GM19239 (cell line): ENCODE results near the gene CREB5.

Experiments used
- DNase-seq: peaks from one replicate; pipeline ENCODE4 v3.0.0; 2011; ENCODE audit warnings: low spot score; ENCODE audit not compliant: insufficient read length
- FAIRE-seq: peaks from 2 replicates; lab custom pipeline; 2011; peaks lifted over from hg19 to GRCh38; lab: Jason Lieb, UNC

CREB5 gene

DNA sequence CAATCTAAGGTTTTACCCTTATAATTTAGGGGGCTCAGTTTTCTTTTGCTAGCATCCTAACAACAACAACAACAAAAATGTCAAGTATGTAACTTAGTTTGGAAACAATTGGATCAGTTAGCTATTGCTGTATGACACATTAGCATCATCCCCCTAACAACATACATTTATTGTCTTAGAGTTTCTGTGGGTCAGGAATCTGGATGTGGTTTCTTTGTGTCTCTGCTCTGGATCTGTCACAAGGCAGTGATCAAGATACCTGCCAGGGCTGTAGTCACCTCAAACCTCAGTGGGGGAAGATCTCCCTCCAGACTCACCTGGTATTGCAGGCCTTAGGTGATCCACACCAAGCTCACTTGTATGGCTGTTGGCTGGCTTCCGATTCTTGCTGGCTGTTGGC lies 18.3 kb downstream of the CREB5 start:
- FAIRE-seq, result no peak

DNA sequence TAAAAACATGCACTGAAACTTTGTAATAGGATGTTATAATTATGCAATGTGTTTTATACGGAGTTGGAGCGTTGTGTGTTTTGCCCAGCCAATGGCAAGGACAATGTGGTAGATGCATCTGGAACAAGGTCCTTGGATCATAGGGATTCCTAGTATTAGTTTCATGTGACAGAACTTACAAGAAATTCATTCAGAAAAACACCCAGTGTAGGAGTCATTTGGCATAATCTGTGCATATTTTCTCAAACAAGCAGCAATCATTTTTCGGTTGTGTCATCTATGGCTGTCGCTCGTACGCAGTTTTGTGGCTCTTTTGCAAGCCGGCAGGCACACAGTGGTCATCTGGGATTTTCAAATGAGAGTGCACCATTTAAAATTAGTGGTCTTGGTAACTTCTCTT lies 19.8 kb downstream of the CREB5 start:
- DNase-seq (no peak), FAIRE-seq (no peak)

More for the DNA sequence above, 18.3 kb downstream of the CREB5 start:
- DNase-seq, result no peak

DNA sequence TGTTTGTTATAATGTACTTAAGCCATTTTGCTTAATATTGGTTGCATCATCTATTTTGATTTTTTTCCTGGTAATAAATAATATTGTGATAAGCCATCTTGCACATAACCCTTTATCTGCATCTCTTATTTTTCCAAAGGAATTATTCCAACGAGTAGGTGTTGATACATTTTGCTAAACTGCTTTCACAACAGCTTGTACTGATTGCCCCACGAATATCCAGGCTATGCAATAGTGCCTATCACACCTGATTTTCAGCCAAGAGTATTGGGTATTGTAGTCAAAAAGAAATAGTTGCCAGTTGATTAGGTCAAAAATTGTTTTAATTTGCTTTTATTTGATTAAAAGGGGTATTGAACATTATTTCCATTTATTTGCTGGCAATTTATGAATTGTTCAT lies 20.7 kb downstream of the CREB5 start:
- no peak for DNase-seq
- no peak for FAIRE-seq

GRCh38 chr7:28433699-28434219 lies 21.4 kb downstream of the CREB5 start:
- no peak for DNase-seq
- FAIRE-seq, result no peak

- DNase-seq (no peak), FAIRE-seq (no peak)
Observed at GRCh38 chr7:28434510-28434909, 22.2 kb downstream of the CREB5 start.

- DNase-seq (no peak), FAIRE-seq (no peak)
Observed at GRCh38 chr7:28435152-28435551, 22.8 kb downstream of the CREB5 start.

DNA sequence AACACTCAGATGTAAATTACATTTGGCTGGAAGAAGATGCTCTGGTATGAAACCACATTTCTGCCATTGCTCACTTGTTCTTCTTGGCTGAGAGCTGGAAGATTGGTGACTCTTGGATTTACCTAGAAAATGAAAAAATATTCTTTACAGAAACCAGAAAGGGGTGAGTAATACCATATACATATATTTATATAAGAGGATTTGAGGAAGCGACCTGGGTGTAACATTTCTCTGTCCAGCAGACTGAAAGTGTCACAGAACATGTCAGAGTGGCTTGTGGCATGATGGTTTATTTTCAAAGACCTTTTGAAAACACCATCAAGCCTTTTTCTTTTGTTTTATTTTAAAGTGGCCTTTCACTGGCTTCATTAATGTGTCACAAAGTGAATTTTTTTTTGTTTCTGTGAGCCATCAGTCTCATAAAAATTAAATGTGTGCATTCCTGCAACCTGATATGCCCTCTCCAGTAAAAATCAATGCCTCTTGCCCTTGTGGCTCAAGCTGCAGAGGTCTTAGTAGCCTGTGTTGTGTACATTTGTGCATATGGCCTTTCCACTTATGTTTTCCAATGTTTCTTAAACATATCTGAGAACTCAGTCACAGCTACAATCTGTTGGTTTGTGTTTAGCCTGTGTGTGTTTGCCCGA lies 23.5 kb downstream of the CREB5 start:
- DNase-seq (no peak), FAIRE-seq (no peak)

GRCh38 chr7:28440055-28440601 lies 27.8 kb downstream of the CREB5 start:
- DNase-seq (no peak), FAIRE-seq (no peak)

DNA sequence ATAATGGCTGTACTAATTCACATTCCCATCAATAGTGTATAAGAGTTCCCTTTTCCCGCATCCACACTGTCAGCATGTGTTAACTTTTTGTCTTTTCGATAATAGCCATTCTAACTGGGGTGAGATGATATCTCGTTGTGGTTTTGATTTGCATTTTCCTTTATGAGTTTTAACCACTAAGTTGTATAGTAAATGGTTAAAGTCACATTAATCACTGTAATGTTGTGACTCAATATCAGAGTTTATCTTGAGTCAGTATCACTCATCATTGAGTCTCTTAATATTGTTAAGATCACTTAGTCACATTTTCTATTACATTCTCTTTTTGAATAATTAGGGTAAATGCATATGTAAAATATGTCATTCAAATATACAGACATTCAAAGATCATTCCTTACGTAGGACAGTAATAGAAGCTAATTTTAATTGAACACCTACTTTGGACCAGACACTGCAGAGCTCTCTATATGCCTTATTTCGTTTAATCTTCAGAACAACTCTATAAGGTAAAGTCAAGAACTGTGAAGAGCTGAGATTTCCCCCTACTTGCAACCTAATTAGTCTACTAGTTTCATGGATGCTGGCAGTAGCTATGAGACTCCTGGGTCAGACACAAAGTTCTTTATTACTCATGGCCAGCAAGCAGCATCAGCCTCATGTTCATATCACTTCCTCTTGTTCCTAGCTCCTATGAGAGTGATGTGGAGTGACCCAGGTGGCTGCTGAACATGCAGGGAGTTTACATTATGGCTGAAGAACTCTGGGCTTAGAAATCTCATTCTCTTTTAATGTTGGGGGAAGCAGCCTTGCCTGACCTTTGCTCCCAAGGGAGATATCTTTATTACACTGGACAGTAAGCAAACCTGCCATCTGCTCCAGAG lies 30.5 kb downstream of the CREB5 start:
- DNase-seq (no peak), FAIRE-seq (no peak)

GRCh38 chr7:28446131-28446530 lies 33.8 kb downstream of the CREB5 start:
- FAIRE-seq (no peak), DNase-seq (no peak)

- DNase-seq, result no peak
- FAIRE-seq, result no peak
Observed at GRCh38 chr7:28447071-28447470, 34.8 kb downstream of the CREB5 start.

GRCh38 chr7:28448708-28449107 lies 36.4 kb downstream of the CREB5 start:
- no peak for DNase-seq
- FAIRE-seq, result no peak

- DNase-seq, result no peak
- no peak for FAIRE-seq
Observed at GRCh38 chr7:28452681-28453080, 40.4 kb downstream of the CREB5 start.

DNA sequence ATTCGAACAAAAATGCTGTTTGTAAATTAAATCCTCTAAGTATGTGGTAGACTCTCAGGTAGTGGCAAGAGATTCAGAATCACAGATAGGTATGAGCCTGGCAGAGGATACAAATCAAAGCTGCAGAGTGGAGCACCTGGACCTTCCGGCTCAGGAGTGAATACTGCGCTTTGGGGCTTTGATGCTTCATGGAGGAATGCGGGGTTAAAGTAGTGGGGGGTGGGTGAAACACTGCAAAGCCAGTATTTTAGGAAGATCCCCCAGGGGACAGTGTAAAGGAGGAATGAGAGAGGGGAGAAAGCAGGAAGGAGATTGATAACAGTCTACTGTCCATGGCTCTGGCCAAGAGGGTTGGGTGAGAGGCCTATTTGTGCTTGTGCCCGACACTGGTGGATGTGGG lies 43.2 kb downstream of the CREB5 start:
- DNase-seq (no peak), FAIRE-seq (no peak)

DNA sequence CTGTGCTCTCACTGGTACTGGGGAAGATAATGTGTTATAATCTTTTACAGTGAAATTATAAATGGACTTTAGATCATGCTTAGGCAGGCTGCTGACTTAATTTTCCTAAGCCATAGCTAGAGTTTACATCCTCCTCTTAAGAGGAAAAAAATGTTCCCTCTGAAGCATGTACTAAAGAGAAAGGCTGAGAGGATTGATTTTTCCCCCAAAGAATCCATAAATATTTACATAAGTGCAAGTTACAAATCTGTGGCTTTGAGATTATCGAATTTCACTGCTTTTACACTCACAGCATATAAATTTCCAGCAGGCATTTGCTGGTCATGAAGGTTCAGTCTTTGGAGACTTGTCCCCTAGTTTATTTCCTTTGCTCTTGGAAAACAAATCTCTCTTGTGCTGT lies 43.7 kb downstream of the CREB5 start:
- FAIRE-seq (no peak), DNase-seq (no peak)

DNA sequence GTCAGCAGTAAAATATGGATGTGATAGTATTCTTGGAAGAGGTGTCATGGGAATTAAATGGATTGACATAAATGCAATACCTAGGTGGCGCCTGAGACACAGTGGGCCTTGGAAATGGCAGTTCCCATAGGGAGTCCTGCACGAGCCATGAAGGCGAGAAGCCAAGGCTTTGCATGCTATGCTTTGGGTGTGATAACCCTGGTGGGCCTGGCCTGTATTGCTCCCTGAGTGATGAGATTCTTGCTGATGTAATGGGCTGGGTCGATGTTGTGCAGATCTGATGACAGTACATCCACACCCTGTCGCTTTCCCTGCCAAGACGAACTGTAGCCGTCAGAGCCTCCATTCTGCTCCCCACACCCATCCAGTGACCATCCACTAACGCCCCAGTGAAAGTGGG lies 46.4 kb downstream of the CREB5 start:
- FAIRE-seq (no peak), DNase-seq (no peak)

- FAIRE-seq (no peak), DNase-seq (no peak)
Observed at GRCh38 chr7:28459306-28459705, 47.0 kb downstream of the CREB5 start.

- DNase-seq, result no peak
- no peak for FAIRE-seq
Observed at GRCh38 chr7:28465697-28466096, 53.4 kb downstream of the CREB5 start.

DNA sequence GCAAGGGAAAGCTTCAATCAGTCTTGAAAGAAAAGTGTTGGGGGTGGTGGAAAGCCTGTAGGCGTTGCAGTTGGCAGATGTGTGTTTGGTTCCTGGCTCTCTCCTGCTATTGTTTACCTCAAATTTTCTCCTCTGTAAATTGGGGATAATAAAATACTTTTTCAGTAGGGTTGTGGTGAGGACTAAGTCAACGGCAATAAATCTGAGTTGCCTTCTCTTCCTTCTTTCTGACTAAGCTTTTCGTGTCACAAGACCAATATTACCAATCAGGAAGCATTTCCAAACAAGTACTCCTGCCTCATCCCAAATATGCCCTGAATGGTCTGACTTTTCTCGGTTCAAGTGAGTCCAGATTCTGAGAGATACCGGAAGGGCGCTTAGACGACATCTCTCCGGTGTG lies 54.0 kb downstream of the CREB5 start:
- DNase-seq (no peak), FAIRE-seq (no peak)

GRCh38 chr7:28466885-28467284 lies 54.6 kb downstream of the CREB5 start:
- FAIRE-seq (no peak), DNase-seq (no peak)

DNA sequence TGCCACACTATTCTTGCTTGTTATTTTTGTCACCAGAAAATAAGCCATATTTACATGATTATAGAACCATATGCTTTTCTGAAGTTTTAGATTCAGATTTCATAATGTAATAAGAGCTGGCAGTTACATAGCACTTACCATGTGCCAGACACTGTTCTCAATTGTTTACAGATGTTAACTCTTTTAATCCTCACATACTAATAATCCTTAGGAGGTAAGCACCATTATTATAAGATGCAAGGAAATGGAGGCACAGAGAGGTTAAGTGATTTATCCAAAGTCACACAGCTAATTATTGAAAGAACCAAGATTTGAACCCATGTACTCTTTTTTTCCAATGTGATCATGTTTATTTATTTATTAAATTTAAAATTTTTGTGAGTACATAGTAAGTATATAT lies 57.2 kb downstream of the CREB5 start:
- FAIRE-seq, result no peak
- DNase-seq, result no peak
